Dermis blood vessel endothelial cell (primary cell): ENCODE results near the gene ROR1. TPM values are rescaled to one million over a fixed set of nuclear protein-coding genes. Genes with fewer than 3 reads are reported as not detected.
A peak's percentile ranks its signal among the peaks of the same experiment; 100 is the strongest.

Experiments
- DNase-seq: peaks from one replicate; pipeline ENCODE4 v3.0.0; 2010
- total RNA-seq: library from RNA; depleted of rRNA; stranded (reverse); fragments of >200 nt; gene quantifications from 2 replicates; pipeline ENCODE4 v1.2.3, GENCODE V29; 2014

The ROR1 gene
- total RNA-seq, 1 donor from 2014 or later = 0.17 TPM

GRCh38 chr1:64161357-64161941 lies 387.6 kb downstream of the ROR1 start:
- DNase-seq = no peak

GRCh38 chr1:64162151-64162550 lies 388.3 kb downstream of the ROR1 start:
- no peak for DNase-seq

GRCh38 chr1:64162804-64163203 lies 389.0 kb downstream of the ROR1 start:
- no peak for DNase-seq

- no peak for DNase-seq
Observed at GRCh38 chr1:64163431-64163830, 389.6 kb downstream of the ROR1 start.

DNA sequence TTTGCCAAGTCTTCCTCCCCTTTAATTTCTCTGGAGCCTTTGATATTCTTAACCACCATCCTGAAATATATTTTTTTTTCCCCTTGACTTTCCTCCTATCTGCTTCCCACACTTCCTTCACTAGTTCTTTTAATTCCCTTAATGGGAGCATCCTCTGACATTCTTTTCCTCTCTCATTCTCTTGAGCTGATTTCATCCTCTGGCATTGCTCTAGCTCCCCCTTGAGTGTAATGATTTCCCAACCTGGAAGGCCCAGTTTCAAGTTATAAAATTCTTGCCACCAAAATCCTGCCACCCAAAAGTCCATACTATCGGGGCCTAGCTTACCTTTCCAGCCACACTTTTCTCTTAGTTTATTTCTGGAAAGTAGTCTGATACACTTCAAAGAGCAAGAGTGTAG lies 390.2 kb downstream of the ROR1 start:
- DNase-seq = peak; percentile 36

GRCh38 chr1:64166629-64167028 lies 392.8 kb downstream of the ROR1 start:
- DNase-seq = no peak

- no peak for DNase-seq
Observed at GRCh38 chr1:64167176-64167575, 393.4 kb downstream of the ROR1 start.

DNA sequence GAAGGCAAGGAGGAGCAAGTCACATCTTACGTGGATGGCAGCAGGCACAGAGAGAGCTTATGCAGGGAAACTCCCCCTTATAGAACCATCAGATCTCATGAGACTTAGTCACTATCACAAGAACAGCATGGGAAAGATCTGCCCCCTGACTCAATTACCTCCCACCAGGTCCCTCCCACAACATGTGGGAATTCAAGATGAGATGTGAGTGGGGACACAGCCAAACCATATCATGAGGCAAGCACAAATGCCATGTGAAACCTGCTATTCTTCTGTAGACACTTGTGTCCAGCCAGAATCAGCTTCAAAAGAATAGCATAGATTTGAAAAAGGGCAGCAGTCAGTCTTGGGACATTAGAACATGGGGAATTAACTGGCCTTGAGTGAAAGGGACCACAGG lies 397.4 kb downstream of the ROR1 start:
- no peak for DNase-seq

- DNase-seq = peak; percentile 32
Observed at GRCh38 chr1:64171797-64172281, 398.0 kb downstream of the ROR1 start.

- DNase-seq = no peak
Observed at GRCh38 chr1:64172458-64172983, 398.7 kb downstream of the ROR1 start.

- DNase-seq = no peak
Observed at GRCh38 chr1:64173336-64173940, 399.6 kb downstream of the ROR1 start.

- DNase-seq = no peak
Observed at GRCh38 chr1:64175639-64176038, 401.8 kb downstream of the ROR1 start.

DNA sequence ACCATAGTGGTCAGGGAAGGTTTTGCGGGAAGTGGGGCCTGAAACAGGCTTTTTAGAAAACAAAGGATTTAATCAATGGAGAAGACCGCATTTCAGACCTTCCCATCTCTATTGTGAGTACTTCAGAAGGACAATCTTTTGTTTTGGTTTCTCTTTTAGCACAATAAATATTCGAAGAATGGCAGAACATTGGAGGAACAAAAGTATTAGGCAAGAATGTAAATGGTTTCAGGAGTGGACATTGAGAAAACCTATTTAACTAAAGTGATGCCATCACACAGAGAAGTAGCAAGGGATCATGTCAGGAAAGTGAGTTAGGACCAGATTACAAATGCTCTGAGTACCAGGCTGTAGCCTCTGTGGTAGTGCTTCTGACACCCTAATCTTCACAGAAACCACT lies 402.8 kb downstream of the ROR1 start:
- no peak for DNase-seq

GRCh38 chr1:64179588-64179987 lies 405.8 kb downstream of the ROR1 start:
- DNase-seq = no peak

DNA sequence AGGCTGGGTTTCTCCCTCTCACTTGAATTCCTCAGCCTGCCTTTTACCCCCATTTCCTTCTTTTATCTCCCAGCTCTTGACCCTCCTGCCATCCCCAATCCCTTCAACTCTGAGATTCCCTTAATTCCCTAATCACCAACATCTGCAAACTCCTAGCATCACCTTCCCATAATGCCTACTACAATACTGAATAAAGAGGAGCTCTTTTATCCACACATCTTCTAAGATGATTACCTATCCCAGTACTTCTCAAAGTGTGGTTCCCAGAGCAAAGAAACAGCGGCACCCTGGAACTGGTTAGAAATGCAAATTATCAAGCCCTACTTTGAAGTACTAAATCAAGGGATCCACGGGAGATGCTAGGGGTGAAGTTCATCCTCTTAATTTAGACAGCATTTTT lies 408.4 kb downstream of the ROR1 start:
- DNase-seq = no peak

- no peak for DNase-seq
Observed at GRCh38 chr1:64183395-64184002, 409.7 kb downstream of the ROR1 start.

DNA sequence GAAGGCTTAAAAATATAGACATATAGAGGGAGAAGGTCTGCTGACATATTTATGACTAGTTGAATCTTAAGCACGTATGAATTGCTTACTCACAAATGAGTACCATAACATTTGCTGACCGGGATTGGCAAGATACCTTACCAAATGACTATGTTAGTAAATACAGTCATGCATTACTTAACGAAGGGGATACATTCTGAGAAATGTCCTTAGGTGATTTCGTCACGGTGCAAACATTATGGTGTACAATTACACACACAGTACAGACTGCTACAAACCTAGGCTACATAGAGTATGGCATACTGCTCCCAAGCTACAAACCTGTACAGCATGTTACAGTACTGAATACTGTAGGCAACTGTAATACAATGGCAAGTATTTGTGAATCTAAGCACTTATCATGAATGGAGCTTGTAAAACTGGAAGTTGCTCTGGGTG lies 410.2 kb downstream of the ROR1 start:
- DNase-seq = no peak

DNA sequence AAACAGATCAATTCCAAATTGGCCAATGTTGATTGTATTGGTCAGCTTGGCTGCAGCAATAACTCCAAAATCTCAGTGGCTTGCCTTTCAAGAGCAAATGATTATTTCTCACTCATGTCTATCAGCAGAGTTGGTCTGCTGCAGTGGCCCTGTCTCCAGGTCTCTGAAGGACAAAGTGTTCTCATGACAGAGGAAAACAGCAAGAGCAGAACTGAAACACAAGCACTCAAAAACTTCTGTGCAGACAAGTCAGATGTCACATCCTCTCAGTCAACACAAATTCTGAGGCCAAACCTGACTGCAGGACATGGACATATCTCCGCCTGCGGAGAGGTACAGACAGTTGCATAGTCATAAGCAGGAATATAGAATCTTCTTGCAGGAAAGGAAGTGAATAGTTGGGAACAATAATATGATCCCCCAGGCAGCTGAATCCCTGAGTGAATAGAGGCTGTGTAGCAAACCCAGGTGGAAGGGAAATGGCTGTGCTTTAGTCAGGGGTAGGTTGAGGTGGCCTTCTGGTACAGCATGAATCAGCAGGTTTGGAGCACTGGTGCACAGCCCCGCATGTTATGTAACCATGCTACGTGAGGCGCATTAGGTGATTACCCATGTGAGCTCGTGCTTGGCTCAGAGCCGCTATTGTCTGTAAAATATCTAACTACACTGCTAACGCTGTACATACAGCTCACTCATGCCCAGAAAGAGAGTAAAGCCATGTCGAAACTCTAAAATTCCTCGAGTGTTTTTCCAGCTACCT lies 412.5 kb downstream of the ROR1 start:
- DNase-seq = no peak

DNA sequence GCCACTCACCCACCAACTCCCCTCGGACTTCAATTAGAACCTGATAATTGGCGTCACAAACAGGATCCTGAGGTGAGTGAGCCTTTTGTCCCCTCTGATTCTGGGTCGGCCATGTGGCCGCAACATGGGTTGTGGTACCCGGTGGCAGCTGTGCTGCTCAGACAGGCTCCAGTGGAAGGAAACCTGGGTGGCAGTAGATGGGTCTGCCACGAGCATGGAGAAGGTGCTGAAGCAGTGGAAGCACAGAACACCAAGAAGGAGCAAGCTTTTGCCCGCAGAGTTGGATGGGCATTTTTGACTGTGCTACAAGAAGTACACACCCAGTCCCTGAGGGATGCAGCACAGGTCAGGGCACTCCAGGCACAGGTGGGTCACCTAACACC lies 413.1 kb downstream of the ROR1 start:
- no peak for DNase-seq

DNA sequence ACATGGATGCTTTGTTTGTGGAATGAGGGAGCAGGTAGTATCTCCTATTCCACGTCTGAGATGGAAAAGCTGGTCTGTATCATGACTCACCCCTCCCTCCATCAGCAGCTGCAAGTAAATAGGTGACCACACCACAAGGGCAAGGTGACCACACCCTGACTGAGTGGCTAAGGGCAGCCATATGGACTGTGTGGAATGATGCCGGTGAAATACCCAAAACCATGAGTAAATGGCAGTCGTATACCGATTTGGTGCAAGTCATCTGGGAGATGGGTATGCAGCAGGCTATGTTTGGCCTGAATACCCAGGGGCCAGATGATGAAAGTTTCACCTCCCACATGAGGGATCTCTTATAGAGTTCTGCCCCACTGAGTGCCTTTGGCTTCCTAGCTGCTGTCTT lies 413.8 kb downstream of the ROR1 start:
- no peak for DNase-seq

DNA sequence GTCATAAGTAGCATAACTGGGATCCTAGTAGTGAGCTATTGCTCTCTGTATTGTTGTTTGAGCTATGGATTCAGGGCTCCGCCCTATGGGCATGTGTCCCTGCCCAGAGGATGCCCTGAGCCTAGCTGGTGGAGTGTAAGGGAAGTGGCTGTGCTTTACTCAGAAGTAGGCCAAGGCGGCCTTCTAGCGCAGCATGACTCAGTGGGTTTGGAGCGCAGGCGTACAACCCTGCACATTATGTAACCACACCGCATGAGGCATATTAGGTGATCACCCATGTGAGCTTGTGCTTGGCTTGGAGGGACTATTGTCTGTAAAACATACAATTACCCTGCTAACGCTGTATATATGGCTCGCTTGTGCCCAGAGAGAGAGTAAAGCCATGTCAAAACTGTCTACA lies 418.5 kb downstream of the ROR1 start:
- DNase-seq = no peak

DNA sequence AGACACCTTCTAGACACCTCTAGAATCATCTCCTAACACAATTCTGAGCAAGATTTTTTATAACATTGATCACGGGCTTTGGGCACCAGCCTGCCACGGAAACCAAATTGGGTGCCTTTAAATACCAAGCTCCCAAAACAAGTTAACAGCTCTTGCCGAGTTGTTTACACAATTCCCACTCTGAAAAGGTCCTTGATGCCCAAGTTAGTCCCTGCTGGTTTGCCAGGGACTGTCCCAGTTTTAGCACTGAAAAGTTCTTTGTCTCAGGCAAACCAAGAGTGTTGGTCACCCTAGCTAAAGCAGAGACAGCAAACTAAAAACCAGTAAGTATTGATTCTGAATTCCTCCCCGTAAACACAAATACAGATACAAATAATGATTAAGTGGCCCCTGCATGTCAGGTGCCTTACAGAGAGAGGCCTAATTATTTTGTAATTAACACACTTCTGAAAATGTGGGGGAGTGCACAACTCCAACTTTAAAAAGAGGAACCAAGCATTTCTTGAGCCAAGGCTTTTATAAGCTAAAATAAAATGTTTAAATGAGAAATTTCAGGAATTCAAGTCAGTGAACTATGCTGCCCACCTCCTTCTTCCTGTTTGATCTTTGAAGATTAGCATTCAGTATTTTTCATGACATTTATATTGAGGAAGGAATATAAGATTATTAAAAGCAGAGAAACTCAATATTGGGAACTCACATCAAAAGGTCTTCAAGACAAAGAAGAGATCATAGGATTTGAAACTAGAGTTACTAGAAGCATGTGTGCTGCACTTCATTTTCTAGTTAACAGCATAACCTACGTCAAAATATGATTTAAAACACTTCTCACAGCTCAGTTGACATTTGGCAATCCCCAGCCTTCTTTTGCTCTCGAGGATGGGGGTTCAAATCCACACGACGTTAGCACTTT lies 420.6 kb downstream of the ROR1 start:
- DNase-seq = no peak
